Measurements from ENCODE around the gene AKAP12.

Gene AKAP12

GRCh38 chr6:151197556-151197955 lies 42.2 kb upstream of the AKAP12 start:
- Histone ChIP-seq H3F3A (ENCODE audit: control insufficient read depth, insufficient read depth) (no peaks in the 10 kb centered on the region), H3K9me3 (ENCODE audit: control insufficient read depth, insufficient read depth, low read length) (no peaks in the 10 kb centered on the region), H3K27me3 (ENCODE audit: control insufficient read depth, low read length) (0 out of 2 replicates have a peak, but pooled peaks cover 3% of the 10 kb centered on the region), H3K79me2 (ENCODE audit: control insufficient read depth, low read length) (no peaks in the 10 kb centered on the region), H3K9me2 (replicated peaks; ENCODE audit: control insufficient read depth, low read length) (no peaks in the 10 kb centered on the region), H3K4me3 (ENCODE audit: low read length) (no peak overlapping the region), H3K4me2 (ENCODE audit: low read length) (no peak overlapping the region), H3K27ac (ENCODE audit: low read depth, low read length) (no peak overlapping the region), H3K4me1 (ENCODE audit: control insufficient read depth, low read length) (no peaks in the 10 kb centered on the region), H4K20me1 (ENCODE audit: control insufficient read depth, insufficient read depth, low read depth, low read length) (no peaks in the 10 kb centered on the region), H3K36me3 (ENCODE audit: control insufficient read depth, low read length) (no peaks in the 10 kb centered on the region)
- no peak for TF ChIP-seq EZH2phosphoT487 (IDR thresholded peaks at IDR 0.05; ENCODE audit: borderline replicate concordance, low read length)
- no peak for TF ChIP-seq CTCF (IDR thresholded peaks at IDR 0.05; ENCODE audit: low read depth, low read length, poor library complexity, severe bottlenecking)

GRCh38 chr6:151199991-151200390 lies 39.8 kb upstream of the AKAP12 start:
- Histone ChIP-seq H3K4me1 (ENCODE audit: control insufficient read depth, low read length) (no peaks in the 10 kb centered on the region), H3K36me3 (ENCODE audit: control insufficient read depth, low read length) (no peaks in the 10 kb centered on the region), H3F3A (ENCODE audit: control insufficient read depth, insufficient read depth) (no peaks in the 10 kb centered on the region), H3K9me2 (replicated peaks; ENCODE audit: control insufficient read depth, low read length) (no peaks in the 10 kb centered on the region), H3K4me3 (ENCODE audit: low read length) (no peak overlapping the region), H3K79me2 (ENCODE audit: control insufficient read depth, low read length) (no peaks in the 10 kb centered on the region), H3K27ac (ENCODE audit: low read depth, low read length) (no peak overlapping the region), H3K4me2 (ENCODE audit: low read length) (no peak overlapping the region), H4K20me1 (ENCODE audit: control insufficient read depth, insufficient read depth, low read depth, low read length) (no peaks in the 10 kb centered on the region), H3K27me3 (ENCODE audit: control insufficient read depth, low read length) (0 out of 2 replicates have a peak, but pooled peaks cover 3% of the 10 kb centered on the region), H3K9me3 (ENCODE audit: control insufficient read depth, insufficient read depth, low read length) (no peaks in the 10 kb centered on the region)
- TF ChIP-seq CTCF (IDR thresholded peaks at IDR 0.05; ENCODE audit: low read depth, low read length, poor library complexity, severe bottlenecking) (no peak), EZH2phosphoT487 (IDR thresholded peaks at IDR 0.05; ENCODE audit: borderline replicate concordance, low read length) (no peak)

- H3K36me3 ChIP-seq (ENCODE audit: control insufficient read depth, low read length): no peaks in the 10 kb centered on the region
- H3K27ac ChIP-seq (ENCODE audit: low read depth, low read length): no peak overlapping the region
- no peaks in the 10 kb centered on the region for H3F3A ChIP-seq (ENCODE audit: control insufficient read depth, insufficient read depth)
- TF ChIP-seq CTCF (IDR thresholded peaks at IDR 0.05; ENCODE audit: low read depth, low read length, poor library complexity, severe bottlenecking): no peak
- TF ChIP-seq EZH2phosphoT487 (IDR thresholded peaks at IDR 0.05; ENCODE audit: borderline replicate concordance, low read length): no peak
- H3K9me2 ChIP-seq (replicated peaks; ENCODE audit: control insufficient read depth, low read length): no peaks in the 10 kb centered on the region
- no peaks in the 10 kb centered on the region for H3K79me2 ChIP-seq (ENCODE audit: control insufficient read depth, low read length)
- H3K9me3 ChIP-seq (ENCODE audit: control insufficient read depth, insufficient read depth, low read length): no peaks in the 10 kb centered on the region
- 0 out of 2 replicates have a peak, but pooled peaks cover 4% of the 10 kb centered on the region for H3K27me3 ChIP-seq (ENCODE audit: control insufficient read depth, low read length)
- no peak overlapping the region for H3K4me3 ChIP-seq (ENCODE audit: low read length)
- no peak overlapping the region for H3K4me2 ChIP-seq (ENCODE audit: low read length)
- no peaks in the 10 kb centered on the region for H4K20me1 ChIP-seq (ENCODE audit: control insufficient read depth, insufficient read depth, low read depth, low read length)
- no peaks in the 10 kb centered on the region for H3K4me1 ChIP-seq (ENCODE audit: control insufficient read depth, low read length)
Observed at GRCh38 chr6:151205721-151206600, 33.8 kb upstream of the AKAP12 start.

Measured in DOHH2 (cell line).